Skin epidermis (tissue), 12 donors: ENCODE results near the gene RGS9.
"Not testable (repeated sequence)": the region's sequence is repeated elsewhere in the genome, so short reads cannot be mapped to it uniquely, and the experiment has no call there.

Experiments
- H3K27ac ChIP-seq, 21 experiments: fragments of 200-600 bp; sonication (generic) in 11 of 21; one replicate each; pipeline ENCODE4 v1.5.0; 2020; ENCODE audit warnings: mild to moderate bottlenecking in 3 of 21, inconsistent platforms in 2 of 21, moderate library complexity in 2 of 21
- H3K4me3 ChIP-seq, 7 experiments: fragments of 200-600 bp; sonication (generic) in 2 of 7; one replicate each; pipeline ENCODE4 v1.5.0; 2020; ENCODE audit warnings: inconsistent platforms in 2 of 7, mild to moderate bottlenecking in 2 of 7, moderate library complexity in 1 of 7

Gene RGS9

GRCh38 chr17:65197201-65197600 is 60.0 kb downstream of the RGS9 start:
- no peak overlapping the region for H3K4me3 ChIP-seq
- H3K27ac ChIP-seq, result no peak overlapping the region

GRCh38 chr17:65198653-65199382 is 61.6 kb downstream of the RGS9 start:
- no peak overlapping the region for H3K4me3 ChIP-seq
- H3K27ac ChIP-seq, result no peak overlapping the region

GRCh38 chr17:65201331-65201730 is 64.2 kb downstream of the RGS9 start:
- H3K4me3 ChIP-seq, result no peak overlapping the region
- H3K27ac ChIP-seq, result no peak overlapping the region

GRCh38 chr17:65202844-65203571 is 65.8 kb downstream of the RGS9 start:
- Histone ChIP-seq H3K4me3 (no peak overlapping the region), H3K27ac (no peak overlapping the region)

- Histone ChIP-seq H3K4me3 (no peak overlapping the region), H3K27ac (no peak overlapping the region)
These were observed 66.8 kb downstream of the RGS9 start for GRCh38 chr17:65204001-65204400.

GRCh38 chr17:65205655-65206054 is 68.5 kb downstream of the RGS9 start:
- H3K27ac ChIP-seq, result no peak overlapping the region
- H3K4me3 ChIP-seq, result no peak overlapping the region

- not testable (repeated sequence) for H3K4me3 ChIP-seq, H3K27ac ChIP-seq
These were observed 70.3 kb downstream of the RGS9 start for GRCh38 chr17:65207448-65207847.

GRCh38 chr17:65208717-65209116 is 71.5 kb downstream of the RGS9 start:
- H3K27ac ChIP-seq, result no peak overlapping the region
- no peak overlapping the region for H3K4me3 ChIP-seq

GRCh38 chr17:65218261-65218660 is 81.1 kb downstream of the RGS9 start:
- Histone ChIP-seq H3K4me3 (no peak overlapping the region), H3K27ac (no peak overlapping the region)

GRCh38 chr17:65219124-65219523 is 82.0 kb downstream of the RGS9 start:
- no peak overlapping the region for H3K4me3 ChIP-seq

GRCh38 chr17:65219707-65220106 is 82.5 kb downstream of the RGS9 start:
- no peak overlapping the region for H3K4me3 ChIP-seq
- no peak overlapping the region for H3K27ac ChIP-seq

More at GRCh38 chr17:65219124-65219523, 82.0 kb downstream of the RGS9 start:
- H3K27ac ChIP-seq, result no peak overlapping the region

- H3K27ac ChIP-seq, result no peak overlapping the region
These were observed 83.6 kb downstream of the RGS9 start for GRCh38 chr17:65220732-65221131.

GRCh38 chr17:65222214-65222738 is 85.1 kb downstream of the RGS9 start:
- Histone ChIP-seq H3K27ac (no peak overlapping the region), H3K4me3 (no peak overlapping the region)

More at GRCh38 chr17:65220732-65221131, 83.6 kb downstream of the RGS9 start:
- H3K4me3 ChIP-seq, result no peak overlapping the region

GRCh38 chr17:65225061-65225460 is 87.9 kb downstream of the RGS9 start:
- Histone ChIP-seq H3K4me3 (no peak overlapping the region), H3K27ac (no peak overlapping the region)

- Histone ChIP-seq H3K27ac (no peak overlapping the region), H3K4me3 (no peak overlapping the region)
These were observed 89.1 kb downstream of the RGS9 start for GRCh38 chr17:65226227-65226626.

GRCh38 chr17:65227637-65228036 is 90.5 kb downstream of the RGS9 start:
- H3K27ac ChIP-seq, result no peak overlapping the region
- no peak overlapping the region for H3K4me3 ChIP-seq

- Histone ChIP-seq H3K4me3 (no peak overlapping the region), H3K27ac (no peak overlapping the region)
These were observed 91.1 kb downstream of the RGS9 start for GRCh38 chr17:65228287-65228686.

- Histone ChIP-seq H3K27ac (no peak overlapping the region), H3K4me3 (no peak overlapping the region)
These were observed 91.8 kb downstream of the RGS9 start for GRCh38 chr17:65228734-65229620.

- Histone ChIP-seq H3K4me3 (no peak overlapping the region), H3K27ac (no peak overlapping the region)
These were observed 92.4 kb downstream of the RGS9 start for GRCh38 chr17:65229621-65229995.

- H3K27ac ChIP-seq, result no peak overlapping the region
- no peak overlapping the region for H3K4me3 ChIP-seq
These were observed 92.9 kb downstream of the RGS9 start for GRCh38 chr17:65230040-65230439.
